ENCODE results near the gene ZNF668.

Gene ZNF668

GRCh38 chr16:31079342-31079944 lies 5.4 kb upstream of the ZNF668 start:
- H3K27ac ChIP-seq = no peak overlapping the region
- TF ChIP-seq, protein P1, sequence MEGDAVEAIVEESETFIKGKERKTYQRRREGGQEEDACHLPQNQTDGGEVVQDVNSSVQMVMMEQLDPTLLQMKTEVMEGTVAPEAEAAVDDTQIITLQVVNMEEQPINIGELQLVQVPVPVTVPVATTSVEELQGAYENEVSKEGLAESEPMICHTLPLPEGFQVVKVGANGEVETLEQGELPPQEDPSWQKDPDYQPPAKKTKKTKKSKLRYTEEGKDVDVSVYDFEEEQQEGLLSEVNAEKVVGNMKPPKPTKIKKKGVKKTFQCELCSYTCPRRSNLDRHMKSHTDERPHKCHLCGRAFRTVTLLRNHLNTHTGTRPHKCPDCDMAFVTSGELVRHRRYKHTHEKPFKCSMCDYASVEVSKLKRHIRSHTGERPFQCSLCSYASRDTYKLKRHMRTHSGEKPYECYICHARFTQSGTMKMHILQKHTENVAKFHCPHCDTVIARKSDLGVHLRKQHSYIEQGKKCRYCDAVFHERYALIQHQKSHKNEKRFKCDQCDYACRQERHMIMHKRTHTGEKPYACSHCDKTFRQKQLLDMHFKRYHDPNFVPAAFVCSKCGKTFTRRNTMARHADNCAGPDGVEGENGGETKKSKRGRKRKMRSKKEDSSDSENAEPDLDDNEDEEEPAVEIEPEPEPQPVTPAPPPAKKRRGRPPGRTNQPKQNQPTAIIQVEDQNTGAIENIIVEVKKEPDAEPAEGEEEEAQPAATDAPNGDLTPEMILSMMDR (IDR thresholded peaks at IDR 0.05) = no peak
- TF ChIP-seq ZFX (IDR thresholded peaks at IDR 0.05; ENCODE audit: borderline replicate concordance) = no peak

GRCh38 chr16:31078597-31079341 lies 4.7 kb upstream of the ZNF668 start:
- TF ChIP-seq ZFX (IDR thresholded peaks at IDR 0.05; ENCODE audit: borderline replicate concordance) = no peak
- TF ChIP-seq, protein P1 (IDR thresholded peaks at IDR 0.05) = no peak
- H3K27ac ChIP-seq = no peak overlapping the region

GRCh38 chr16:31077592-31078396 lies 3.8 kb upstream of the ZNF668 start:
- no peak for TF ChIP-seq ZFX (IDR thresholded peaks at IDR 0.05; ENCODE audit: borderline replicate concordance)
- TF ChIP-seq, protein P1 (IDR thresholded peaks at IDR 0.05) = no peak
- no peak overlapping the region for H3K27ac ChIP-seq

GRCh38 chr16:31077024-31077423 lies 3.0 kb upstream of the ZNF668 start:
- no peak overlapping the region for H3K27ac ChIP-seq
- no peak for TF ChIP-seq ZFX (IDR thresholded peaks at IDR 0.05; ENCODE audit: borderline replicate concordance)
- TF ChIP-seq, protein P1 (IDR thresholded peaks at IDR 0.05) = no peak

DNA sequence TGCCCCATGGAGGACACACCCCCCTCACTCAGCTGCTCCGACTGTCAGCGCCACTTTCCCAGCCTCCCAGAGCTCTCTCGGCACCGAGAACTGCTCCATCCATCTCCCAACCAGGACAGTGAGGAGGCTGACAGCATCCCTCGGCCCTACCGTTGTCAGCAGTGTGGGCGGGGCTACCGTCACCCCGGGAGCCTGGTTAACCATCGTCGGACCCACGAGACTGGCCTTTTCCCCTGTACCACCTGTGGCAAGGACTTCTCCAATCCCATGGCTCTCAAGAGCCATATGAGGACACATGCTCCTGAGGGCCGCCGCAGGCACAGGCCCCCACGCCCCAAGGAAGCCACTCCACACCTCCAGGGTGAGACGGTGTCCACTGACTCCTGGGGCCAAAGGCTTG lies 2.3 kb upstream of the ZNF668 start:
- TF ChIP-seq ZFX (IDR thresholded peaks at IDR 0.05; ENCODE audit: borderline replicate concordance) = no peak
- TF ChIP-seq, protein P1 (IDR thresholded peaks at IDR 0.05) = no peak
- H3K27ac ChIP-seq = no peak overlapping the region

GRCh38 chr16:31074814-31075183 lies 759 bp upstream of the ZNF668 start:
- TF ChIP-seq ZFX (IDR thresholded peaks at IDR 0.05; ENCODE audit: borderline replicate concordance) = no peak
- TF ChIP-seq, protein P1 (IDR thresholded peaks at IDR 0.05) = no peak
- peak overlapping the region; percentile 92 for H3K27ac ChIP-seq

All from 22Rv1 (cell line).